ENCODE measurements around the gene S100A13.

S100A13 gene

GRCh38 chr1:153648000-153648643 is 20.8 kb upstream of the S100A13 start:
- peaks cover 14% of the 10 kb centered on the region; the same call in 1 of the 2 replicates for H3F3A ChIP-seq (ENCODE audit: insufficient read depth)
- H3K27me3 ChIP-seq (ENCODE audit: low read length): no peaks in the 10 kb centered on the region
- no peaks in the 10 kb centered on the region for H3K79me2 ChIP-seq (ENCODE audit: insufficient read depth, low read length)
- no peaks in the 10 kb centered on the region for H3K9me2 ChIP-seq (replicated peaks; ENCODE audit: insufficient read depth, low read length)
- no peaks in the 10 kb centered on the region for H3K9me3 ChIP-seq (ENCODE audit: insufficient read depth, low read length)
- H3K36me3 ChIP-seq (ENCODE audit: low read length): peaks cover 20% of the 10 kb centered on the region; the same call in 1 of the 2 replicates
- H3K9ac ChIP-seq (ENCODE audit: low read length): no peak overlapping the region
- no peaks in the 10 kb centered on the region for H4K20me1 ChIP-seq (ENCODE audit: low read depth, low read length)
- no peak overlapping the region for H3K27ac ChIP-seq (ENCODE audit: low read depth, low read length)
- no peak for TF ChIP-seq EZH2phosphoT487 (conservative IDR thresholded peaks at IDR 0.05; ENCODE audit: low read length)
- no peak for TF ChIP-seq CTCF (IDR thresholded peaks at IDR 0.05; ENCODE audit: insufficient read depth, low read length, poor library complexity, severe bottlenecking)
- no peak overlapping the region for H3K4me2 ChIP-seq (ENCODE audit: low read depth, low read length, poor library complexity, severe bottlenecking)
- no peak overlapping the region for H3K4me3 ChIP-seq (ENCODE audit: insufficient read depth, low read length, poor library complexity, severe bottlenecking)
- H2AFZ ChIP-seq (ENCODE audit: low read depth, low read length, severe bottlenecking): no peak overlapping the region

- H3K4me2 ChIP-seq (ENCODE audit: low read depth, low read length, poor library complexity, severe bottlenecking): no peak overlapping the region
- peaks cover 14% of the 10 kb centered on the region; the same call in 1 of the 2 replicates for H3F3A ChIP-seq (ENCODE audit: insufficient read depth)
- no peaks in the 10 kb centered on the region for H3K9me2 ChIP-seq (replicated peaks; ENCODE audit: insufficient read depth, low read length)
- H4K20me1 ChIP-seq (ENCODE audit: low read depth, low read length): no peaks in the 10 kb centered on the region
- TF ChIP-seq EZH2phosphoT487 (conservative IDR thresholded peaks at IDR 0.05; ENCODE audit: low read length) (no peak), CTCF (IDR thresholded peaks at IDR 0.05; ENCODE audit: insufficient read depth, low read length, poor library complexity, severe bottlenecking) (no peak)
- H3K36me3 ChIP-seq (ENCODE audit: low read length): peaks cover 28% of the 10 kb centered on the region; the same call in 1 of the 2 replicates
- H3K27me3 ChIP-seq (ENCODE audit: low read length): no peaks in the 10 kb centered on the region
- no peaks in the 10 kb centered on the region for H3K9me3 ChIP-seq (ENCODE audit: insufficient read depth, low read length)
- H3K9ac ChIP-seq (ENCODE audit: low read length): no peak overlapping the region
- no peak overlapping the region for H2AFZ ChIP-seq (ENCODE audit: low read depth, low read length, severe bottlenecking)
- no peaks in the 10 kb centered on the region for H3K79me2 ChIP-seq (ENCODE audit: insufficient read depth, low read length)
- H3K27ac ChIP-seq (ENCODE audit: low read depth, low read length): no peak overlapping the region
- no peak overlapping the region for H3K4me3 ChIP-seq (ENCODE audit: insufficient read depth, low read length, poor library complexity, severe bottlenecking)
Observed at GRCh38 chr1:153647346-153647714, 20.0 kb upstream of the S100A13 start.

- Histone ChIP-seq H3K4me3 (ENCODE audit: insufficient read depth, low read length, poor library complexity, severe bottlenecking) (no peak overlapping the region), H3K27me3 (ENCODE audit: low read length) (no peaks in the 10 kb centered on the region), H3K4me2 (ENCODE audit: low read depth, low read length, poor library complexity, severe bottlenecking) (no peak overlapping the region), H2AFZ (ENCODE audit: low read depth, low read length, severe bottlenecking) (no peak overlapping the region), H4K20me1 (ENCODE audit: low read depth, low read length) (no peaks in the 10 kb centered on the region), H3K36me3 (ENCODE audit: low read length) (peaks cover 33% of the 10 kb centered on the region; the same call in 1 of the 2 replicates), H3K9ac (ENCODE audit: low read length) (no peak overlapping the region), H3K9me3 (ENCODE audit: insufficient read depth, low read length) (no peaks in the 10 kb centered on the region), H3K9me2 (replicated peaks; ENCODE audit: insufficient read depth, low read length) (no peaks in the 10 kb centered on the region), H3F3A (ENCODE audit: insufficient read depth) (peaks cover 14% of the 10 kb centered on the region; the same call in 1 of the 2 replicates), H3K27ac (ENCODE audit: low read depth, low read length) (no peak overlapping the region), H3K79me2 (ENCODE audit: insufficient read depth, low read length) (no peaks in the 10 kb centered on the region)
- TF ChIP-seq EZH2phosphoT487 (conservative IDR thresholded peaks at IDR 0.05; ENCODE audit: low read length): no peak
- no peak for TF ChIP-seq CTCF (IDR thresholded peaks at IDR 0.05; ENCODE audit: insufficient read depth, low read length, poor library complexity, severe bottlenecking)
Observed at GRCh38 chr1:153646672-153647345, 19.5 kb upstream of the S100A13 start.
